ENCODE data around the gene HNRNPA1L2. TPM values are rescaled to one million over a fixed set of nuclear protein-coding genes. Genes with fewer than 3 reads are reported as not detected.

The HNRNPA1L2 gene
- total and polyA plus RNA-seq, 10 of the 15 experiments (the other 5 are each of a cell fraction or from before 2014, with no cell fraction given), result 3.3 to 12.0 (median 7.8) TPM

DNA sequence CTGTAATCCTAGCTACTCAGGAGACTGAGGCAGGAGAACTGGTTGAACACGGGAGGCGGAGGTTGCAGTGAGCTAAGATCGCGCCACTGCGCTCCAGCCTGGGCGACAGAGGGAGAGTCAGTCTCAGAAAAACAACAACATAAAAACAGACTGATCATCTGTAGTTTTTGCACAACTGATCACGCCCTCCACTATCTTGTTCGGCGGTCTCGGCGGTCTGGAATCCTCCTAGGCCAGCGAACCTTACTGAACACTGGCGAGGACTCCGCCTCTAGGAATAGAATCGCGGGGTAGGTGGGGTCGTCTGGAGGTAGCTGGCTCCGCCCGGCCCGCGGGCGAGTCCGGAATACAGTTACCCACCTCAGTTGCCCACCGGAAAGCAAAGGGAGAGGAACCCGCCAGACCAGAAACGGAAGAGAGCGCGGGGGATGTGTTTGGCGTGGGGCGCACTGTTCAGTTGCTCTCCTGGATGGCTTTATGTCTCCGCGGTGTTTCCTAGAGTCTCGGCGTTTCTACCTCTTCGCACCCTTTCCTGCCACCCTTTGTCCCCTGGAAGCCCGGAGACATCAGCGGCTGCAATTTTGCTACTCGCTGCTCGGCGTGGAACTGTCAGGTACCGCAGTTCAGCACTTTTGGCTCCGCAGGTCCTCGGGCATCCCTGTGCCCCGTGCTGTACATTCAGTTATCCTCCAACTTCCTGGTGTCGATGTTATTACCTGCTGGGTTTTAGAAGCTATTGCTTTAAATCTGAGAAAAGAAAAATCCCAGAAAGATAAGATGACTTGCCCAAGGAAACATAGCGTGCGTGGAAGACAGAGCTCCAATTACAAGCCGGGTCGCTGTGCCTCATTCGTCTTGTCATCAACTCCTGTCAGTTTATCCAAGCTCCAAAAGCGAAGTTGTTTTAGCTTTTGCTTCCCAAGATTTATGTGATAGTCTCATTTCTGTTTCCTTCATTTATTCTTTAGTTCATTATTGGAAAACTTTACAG lies 24.9 kb upstream of the HNRNPA1L2 start (continued):
- TF ChIP-seq, protein P1, sequence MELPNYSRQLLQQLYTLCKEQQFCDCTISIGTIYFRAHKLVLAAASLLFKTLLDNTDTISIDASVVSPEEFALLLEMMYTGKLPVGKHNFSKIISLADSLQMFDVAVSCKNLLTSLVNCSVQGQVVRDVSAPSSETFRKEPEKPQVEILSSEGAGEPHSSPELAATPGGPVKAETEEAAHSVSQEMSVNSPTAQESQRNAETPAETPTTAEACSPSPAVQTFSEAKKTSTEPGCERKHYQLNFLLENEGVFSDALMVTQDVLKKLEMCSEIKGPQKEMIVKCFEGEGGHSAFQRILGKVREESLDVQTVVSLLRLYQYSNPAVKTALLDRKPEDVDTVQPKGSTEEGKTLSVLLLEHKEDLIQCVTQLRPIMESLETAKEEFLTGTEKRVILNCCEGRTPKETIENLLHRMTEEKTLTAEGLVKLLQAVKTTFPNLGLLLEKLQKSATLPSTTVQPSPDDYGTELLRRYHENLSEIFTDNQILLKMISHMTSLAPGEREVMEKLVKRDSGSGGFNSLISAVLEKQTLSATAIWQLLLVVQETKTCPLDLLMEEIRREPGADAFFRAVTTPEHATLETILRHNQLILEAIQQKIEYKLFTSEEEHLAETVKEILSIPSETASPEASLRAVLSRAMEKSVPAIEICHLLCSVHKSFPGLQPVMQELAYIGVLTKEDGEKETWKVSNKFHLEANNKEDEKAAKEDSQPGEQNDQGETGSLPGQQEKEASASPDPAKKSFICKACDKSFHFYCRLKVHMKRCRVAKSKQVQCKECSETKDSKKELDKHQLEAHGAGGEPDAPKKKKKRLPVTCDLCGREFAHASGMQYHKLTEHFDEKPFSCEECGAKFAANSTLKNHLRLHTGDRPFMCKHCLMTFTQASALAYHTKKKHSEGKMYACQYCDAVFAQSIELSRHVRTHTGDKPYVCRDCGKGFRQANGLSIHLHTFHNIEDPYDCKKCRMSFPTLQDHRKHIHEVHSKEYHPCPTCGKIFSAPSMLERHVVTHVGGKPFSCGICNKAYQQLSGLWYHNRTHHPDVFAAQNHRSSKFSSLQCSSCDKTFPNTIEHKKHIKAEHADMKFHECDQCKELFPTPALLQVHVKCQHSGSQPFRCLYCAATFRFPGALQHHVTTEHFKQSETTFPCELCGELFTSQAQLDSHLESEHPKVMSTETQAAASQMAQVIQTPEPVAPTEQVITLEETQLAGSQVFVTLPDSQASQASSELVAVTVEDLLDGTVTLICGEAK (IDR thresholded peaks at IDR 0.05; ENCODE audit: borderline replicate concordance), result peak; percentile 99
- peak; percentile 54; the same call in 1 of the 2 replicates for TF ChIP-seq SREBF2 (IDR thresholded peaks at IDR 0.05; ENCODE audit: low read length)
- no peak; the same call in 1 of the 2 replicates for TF ChIP-seq MTA3 (IDR thresholded peaks at IDR 0.05; ENCODE audit: borderline replicate concordance, low read length)
- TF ChIP-seq, protein P2, sequence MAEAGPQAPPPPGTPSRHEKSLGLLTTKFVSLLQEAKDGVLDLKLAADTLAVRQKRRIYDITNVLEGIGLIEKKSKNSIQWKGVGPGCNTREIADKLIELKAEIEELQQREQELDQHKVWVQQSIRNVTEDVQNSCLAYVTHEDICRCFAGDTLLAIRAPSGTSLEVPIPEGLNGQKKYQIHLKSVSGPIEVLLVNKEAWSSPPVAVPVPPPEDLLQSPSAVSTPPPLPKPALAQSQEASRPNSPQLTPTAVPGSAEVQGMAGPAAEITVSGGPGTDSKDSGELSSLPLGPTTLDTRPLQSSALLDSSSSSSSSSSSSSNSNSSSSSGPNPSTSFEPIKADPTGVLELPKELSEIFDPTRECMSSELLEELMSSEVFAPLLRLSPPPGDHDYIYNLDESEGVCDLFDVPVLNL (IDR thresholded peaks at IDR 0.05; ENCODE audit: low read depth, low read length), result no peak
- TF ChIP-seq, protein P3, sequence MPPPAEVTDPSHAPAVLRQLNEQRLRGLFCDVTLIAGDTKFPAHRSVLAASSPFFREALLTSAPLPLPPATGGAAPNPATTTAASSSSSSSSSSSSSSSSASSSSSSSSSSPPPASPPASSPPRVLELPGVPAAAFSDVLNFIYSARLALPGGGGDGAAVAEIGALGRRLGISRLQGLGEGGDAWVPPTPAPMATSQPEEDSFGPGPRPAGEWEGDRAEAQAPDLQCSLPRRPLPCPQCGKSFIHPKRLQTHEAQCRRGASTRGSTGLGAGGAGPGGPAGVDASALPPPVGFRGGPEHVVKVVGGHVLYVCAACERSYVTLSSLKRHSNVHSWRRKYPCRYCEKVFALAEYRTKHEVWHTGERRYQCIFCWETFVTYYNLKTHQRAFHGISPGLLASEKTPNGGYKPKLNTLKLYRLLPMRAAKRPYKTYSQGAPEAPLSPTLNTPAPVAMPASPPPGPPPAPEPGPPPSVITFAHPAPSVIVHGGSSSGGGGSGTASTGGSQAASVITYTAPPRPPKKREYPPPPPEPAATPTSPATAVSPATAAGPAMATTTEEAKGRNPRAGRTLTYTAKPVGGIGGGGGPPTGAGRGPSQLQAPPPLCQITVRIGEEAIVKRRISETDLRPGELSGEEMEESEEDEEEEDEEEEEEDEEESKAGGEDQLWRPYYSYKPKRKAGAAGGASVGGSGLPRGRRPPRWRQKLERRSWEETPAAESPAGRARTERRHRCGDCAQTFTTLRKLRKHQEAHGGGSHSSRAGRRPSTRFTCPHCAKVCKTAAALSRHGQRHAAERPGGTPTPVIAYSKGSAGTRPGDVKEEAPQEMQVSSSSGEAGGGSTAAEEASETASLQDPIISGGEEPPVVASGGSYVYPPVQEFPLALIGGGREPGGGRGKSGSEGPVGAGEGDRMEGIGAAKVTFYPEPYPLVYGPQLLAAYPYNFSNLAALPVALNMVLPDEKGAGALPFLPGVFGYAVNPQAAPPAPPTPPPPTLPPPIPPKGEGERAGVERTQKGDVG (CRISPR knock-in tag; IDR thresholded peaks at IDR 0.05), result no peak
- TF ChIP-seq, protein P4, sequence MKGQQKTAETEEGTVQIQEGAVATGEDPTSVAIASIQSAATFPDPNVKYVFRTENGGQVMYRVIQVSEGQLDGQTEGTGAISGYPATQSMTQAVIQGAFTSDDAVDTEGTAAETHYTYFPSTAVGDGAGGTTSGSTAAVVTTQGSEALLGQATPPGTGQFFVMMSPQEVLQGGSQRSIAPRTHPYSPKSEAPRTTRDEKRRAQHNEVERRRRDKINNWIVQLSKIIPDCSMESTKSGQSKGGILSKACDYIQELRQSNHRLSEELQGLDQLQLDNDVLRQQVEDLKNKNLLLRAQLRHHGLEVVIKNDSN (IDR thresholded peaks at IDR 0.05; ENCODE audit: borderline replicate concordance, extremely low read length, insufficient read depth, low read depth, low read length), result peak; percentile 49
- TF ChIP-seq RELA (IDR thresholded peaks at IDR 0.05; ENCODE audit: borderline replicate concordance, partially characterized antibody), result no peak
- peak; percentile 90 for TF ChIP-seq RUNX3 (IDR thresholded peaks at IDR 0.05; ENCODE audit: low read length)
- TF ChIP-seq SMC3 (IDR thresholded peaks at IDR 0.05; ENCODE audit: borderline replicate concordance, low read length), result no peak
- TF ChIP-seq NFXL1 (IDR thresholded peaks at IDR 0.05; ENCODE audit: borderline replicate concordance), result no peak
- TF ChIP-seq, protein P5, sequence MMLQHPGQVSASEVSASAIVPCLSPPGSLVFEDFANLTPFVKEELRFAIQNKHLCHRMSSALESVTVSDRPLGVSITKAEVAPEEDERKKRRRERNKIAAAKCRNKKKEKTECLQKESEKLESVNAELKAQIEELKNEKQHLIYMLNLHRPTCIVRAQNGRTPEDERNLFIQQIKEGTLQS (IDR thresholded peaks at IDR 0.05; ENCODE audit: borderline replicate concordance, extremely low read depth, low read depth, low read length), result no peak
- no peak for TF ChIP-seq NFYA (IDR thresholded peaks at IDR 0.05; ENCODE audit: borderline replicate concordance, low read depth, low read length)
- TF ChIP-seq BHLHE40 (IDR thresholded peaks at IDR 0.05; ENCODE audit: borderline replicate concordance in 1 of 2, low read depth in 2 of 2, low read length in 1 of 2), result peak; percentile 11 to 62; a peak in 3 of 4 replicates

All from GM12878 (cell line).